HepG2 (cell line): Measurements from ENCODE around the gene HTRA2. TPM values are rescaled to one million over a fixed set of nuclear protein-coding genes. Genes with fewer than 3 reads are reported as not detected.
A peak's percentile ranks its signal among the peaks of the same experiment; 100 is the strongest.

Experiments
- ARNT2 ChIP-seq: sonication (generic); formaldehyde crosslinking; IDR thresholded peaks from 2 replicates; pipeline ENCODE4 v1.8.0; 2022; ENCODE audit warnings: mild to moderate bottlenecking, low read depth, missing genetic modification reagents, moderate library complexity
- DNMT3B ChIP-seq: conservative IDR thresholded peaks from 2 replicates; pipeline ENCODE4 v1.6.1; 2016; ENCODE audit warnings: missing biosample characterization, control low read depth
- GMEB1 ChIP-seq: sonication (generic); formaldehyde crosslinking; IDR thresholded peaks from 2 replicates; pipeline ENCODE4 v1.5.1; 2020; ENCODE audit warnings: missing genetic modification reagents, mild to moderate bottlenecking, borderline replicate concordance
- HMG20A ChIP-seq: IDR thresholded peaks from 2 replicates; pipeline ENCODE4 v1.6.1; 2016; ENCODE audit warnings: borderline replicate concordance
- HNRNPK ChIP-seq: fragments of 200-400 bp; formaldehyde crosslinking; IDR thresholded peaks from 2 replicates; pipeline ENCODE4 v1.6.1; 2018; ENCODE audit warnings: low read length, low read depth, moderate library complexity, mild to moderate bottlenecking; ENCODE audit not compliant: poor library complexity, severe bottlenecking
- JARID2 ChIP-seq: sonication (generic); formaldehyde crosslinking; IDR thresholded peaks from 2 replicates; pipeline ENCODE4 v1.8.1; 2023; ENCODE audit warnings: missing genetic modification reagents, inconsistent platforms; ENCODE audit not compliant: insufficient replicate concordance
- JUND ChIP-seq: sonication (generic); formaldehyde crosslinking; IDR thresholded peaks from 2 replicates; pipeline ENCODE4 v1.8.0; 2022; ENCODE audit warnings: mild to moderate bottlenecking, missing genetic modification reagents
- MBNL3 ChIP-seq: fragments of 250-450 bp; sonication (Bioruptor Pico); conservative IDR thresholded peaks from 2 replicates; pipeline ENCODE4 v1.8.0; 2022; ENCODE audit warnings: mild to moderate bottlenecking, inconsistent platforms
- PHF21A ChIP-seq: sonication (generic); formaldehyde crosslinking; IDR thresholded peaks from 2 replicates; pipeline ENCODE4 v1.5.0; 2020; ENCODE audit warnings: mild to moderate bottlenecking, missing genetic modification reagents
- PHF8 ChIP-seq: sonication (generic); formaldehyde crosslinking; IDR thresholded peaks from 2 replicates; pipeline ENCODE4 v1.5.0; 2020; ENCODE audit warnings: missing genetic modification reagents
- RAD21 ChIP-seq: fragments of 450-650 bp; formaldehyde crosslinking; IDR thresholded peaks from 2 replicates; pipeline ENCODE4 v1.5.0; 2020; ENCODE audit warnings: mild to moderate bottlenecking
- RBFOX2 ChIP-seq: fragments of 200-400 bp; formaldehyde crosslinking; IDR thresholded peaks from 2 replicates; pipeline ENCODE4 v1.6.1; 2017; ENCODE audit warnings: low read depth, mild to moderate bottlenecking, low read length
- SNAPC2 ChIP-seq: sonication (generic); formaldehyde crosslinking; IDR thresholded peaks from 2 replicates; pipeline ENCODE4 v1.8.1; 2022; ENCODE audit warnings: mild to moderate bottlenecking, missing genetic modification reagents
- SNRNP70 ChIP-seq: fragments of 200-400 bp; formaldehyde crosslinking; IDR thresholded peaks from 2 replicates; pipeline ENCODE4 v1.6.1; 2017; ENCODE audit warnings: mild to moderate bottlenecking, low read depth, low read length, moderate library complexity
- SRF ChIP-seq: IDR thresholded peaks from 2 replicates; pipeline ENCODE4 v1.6.1; 2011; ENCODE audit warnings: mild to moderate bottlenecking, low read depth, low read length, moderate library complexity
- SSRP1 ChIP-seq: IDR thresholded peaks from 2 replicates; pipeline ENCODE4 v1.6.1; 2016; ENCODE audit warnings: control low read depth
- STAT6 ChIP-seq: sonication (generic); formaldehyde crosslinking; IDR thresholded peaks from 2 replicates; pipeline ENCODE4 v1.4.0; 2020; ENCODE audit warnings: missing genetic modification reagents, mild to moderate bottlenecking, borderline replicate concordance
- TP53 ChIP-seq: sonication (generic); formaldehyde crosslinking; conservative IDR thresholded peaks from 2 replicates; pipeline ENCODE4 v1.4.0; 2020; ENCODE audit warnings: missing genetic modification reagents
- ZFP36L1 ChIP-seq: sonication (generic); formaldehyde crosslinking; IDR thresholded peaks from 2 replicates; pipeline ENCODE4 v1.8.0; 2022; ENCODE audit warnings: mild to moderate bottlenecking, missing genetic modification reagents, moderate library complexity
- ZMYM4 ChIP-seq: sonication (generic); formaldehyde crosslinking; IDR thresholded peaks from 2 replicates; pipeline ENCODE4 v1.8.1; 2023; ENCODE audit warnings: mild to moderate bottlenecking, missing genetic modification reagents
- ZNF280B ChIP-seq: sonication (generic); formaldehyde crosslinking; IDR thresholded peaks from 2 replicates; pipeline ENCODE4 v1.5.0; 2020; ENCODE audit warnings: missing genetic modification reagents, mild to moderate bottlenecking, borderline replicate concordance
- ZNF34 ChIP-seq: sonication (generic); formaldehyde crosslinking; IDR thresholded peaks from 2 replicates; pipeline ENCODE4 v1.4.0; 2020; ENCODE audit warnings: mild to moderate bottlenecking, missing genetic modification reagents, borderline replicate concordance
- ZNF605 ChIP-seq: sonication (generic); formaldehyde crosslinking; IDR thresholded peaks from 2 replicates; pipeline ENCODE4 v1.8.0; 2022; ENCODE audit warnings: mild to moderate bottlenecking, missing genetic modification reagents
- ZNF772 ChIP-seq: sonication (generic); formaldehyde crosslinking; IDR thresholded peaks from 2 replicates; pipeline ENCODE4 v1.5.0; 2020; ENCODE audit warnings: mild to moderate bottlenecking, missing genetic modification reagents
- polyA plus RNA-seq, 8 experiments: library from polyadenylated mRNA; depleted of rRNA in 3 of 8; stranded (reverse) in 7 of 8; unstranded in 1 of 8; fragments of >200 nt; fragmentation: Illumina TruSeq in 4 of 8; extraction: Trizol in 4 of 8; gene quantifications; 2 replicates each; pipeline versions ENCODE4 v1.2.1 to v1.2.3, GENCODE V29; 2011 to 2016; ENCODE audit warnings: low read depth in 4 of 8, missing spikeins in 1 of 8, mixed read lengths in 1 of 8; ENCODE audit not compliant: insufficient read depth in 1 of 8
- total RNA-seq, 5 experiments: library from RNA; depleted of rRNA; stranded (reverse); fragments of >200 nt; fragmentation: Illumina TruSeq; extraction: Trizol; gene quantifications; 2 replicates each; pipeline ENCODE4 v1.2.3, GENCODE V29; 2016; ENCODE audit warnings: low read depth in 1 of 5

HTRA2 gene
- total and polyA plus RNA-seq, 2 of the 13 experiments (the other 11 are each of a cell fraction or from before 2014, with no cell fraction given): 47.7 to 50.3 TPM

- TF ChIP-seq SNAPC2 (CRISPR knock-in tag) (no peak), STAT6 (CRISPR knock-in tag) (peak; percentile 47; the same call in 1 of the 2 replicates), JARID2 (CRISPR knock-in tag) (no peak), TP53 (CRISPR knock-in tag) (0 out of 2 replicates have a peak, but pooled peaks have one; percentile 19), RAD21 (CRISPR knock-in tag) (peak; percentile 89), PHF21A (CRISPR knock-in tag) (peak; percentile 49), MBNL3 (CRISPR knock-in tag) (no peak; the same call in 1 of the 2 replicates), RBFOX2 (peak; percentile 97), PHF8 (CRISPR knock-in tag) (peak; percentile 90), ZMYM4 (CRISPR knock-in tag) (peak; percentile 94), ZFP36L1 (CRISPR knock-in tag) (0 out of 2 replicates have a peak, but pooled peaks have one; percentile 18), ZNF605 (CRISPR knock-in tag) (peak; percentile 66), DNMT3B (CRISPR knock-in tag) (peak; percentile 90; the same call in 1 of the 2 replicates), SRF (peak; percentile 38; the same call in 1 of the 2 replicates), HNRNPK (peak; percentile 69), JUND (CRISPR knock-in tag) (peak; percentile 9), HMG20A (CRISPR knock-in tag) (no peak), ZNF34 (CRISPR knock-in tag) (peak; percentile 59; the same call in 1 of the 2 replicates), ZNF772 (CRISPR knock-in tag) (peak; percentile 96), ZNF280B (CRISPR knock-in tag) (peak; percentile 35; the same call in 1 of the 2 replicates), SNRNP70 (no peak), ARNT2 (CRISPR knock-in tag) (peak; percentile 84), GMEB1 (peak; percentile 74; the same call in 1 of the 2 replicates), SSRP1 (CRISPR knock-in tag) (no peak)
These were observed 22.4 kb upstream of the HTRA2 start, which contains the start of gene PCGF1 (continued) for GRCh38 chr2:74507145-74507925.
